Ecto neural progenitor cell (in vitro differentiated cells): Measurements from ENCODE around the gene TBCC.
A peak's percentile ranks its signal among the peaks of the same experiment; 100 is the strongest.

ENCODE experiments used
- DNase-seq: peaks from one replicate; pipeline ENCODE4 v3.0.0-alpha.2; 2018; ENCODE audit warnings: low spot score

The TBCC gene

DNA sequence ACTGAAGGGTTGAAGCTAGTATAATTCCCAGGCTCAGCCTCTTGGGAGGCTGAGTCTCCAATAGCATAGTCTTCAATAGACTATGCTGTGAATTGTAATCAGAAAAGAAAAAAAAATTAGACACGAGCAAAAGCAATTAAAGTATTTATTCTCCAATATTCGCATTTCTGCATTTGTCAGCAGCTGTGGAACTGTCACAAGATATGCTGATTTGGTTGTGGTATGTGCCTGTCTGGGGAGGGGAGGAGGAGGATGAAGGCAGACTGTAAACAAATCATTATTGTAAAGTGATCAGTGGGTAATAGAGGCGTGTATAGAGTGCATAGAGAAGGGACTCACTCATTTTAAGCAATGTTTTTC is 25.8 kb upstream of the TBCC start:
- DNase-seq: no peak

DNA sequence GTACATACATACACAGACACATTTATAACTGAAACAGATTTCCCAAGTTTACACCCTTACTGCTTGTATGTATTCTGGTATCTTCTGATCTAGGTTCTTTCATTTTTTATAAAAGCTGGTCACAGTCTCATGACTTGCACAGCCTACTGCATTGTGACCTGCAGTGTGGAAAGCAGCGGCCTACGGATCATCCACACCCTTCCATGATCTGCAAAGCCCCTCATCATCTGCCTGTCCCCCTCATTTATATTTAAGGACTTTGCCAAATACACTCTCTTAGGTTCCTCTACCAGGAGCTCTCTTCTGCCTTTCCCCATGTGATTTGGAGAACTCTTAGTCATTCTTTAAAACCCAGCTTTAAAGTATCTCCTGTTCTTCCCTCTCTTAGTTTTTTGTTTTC is 23.9 kb upstream of the TBCC start:
- no peak for DNase-seq

GRCh38 chr6:42769051-42769450 is 23.1 kb upstream of the TBCC start:
- no peak for DNase-seq

GRCh38 chr6:42766163-42766670 is 20.3 kb upstream of the TBCC start:
- no peak for DNase-seq

DNA sequence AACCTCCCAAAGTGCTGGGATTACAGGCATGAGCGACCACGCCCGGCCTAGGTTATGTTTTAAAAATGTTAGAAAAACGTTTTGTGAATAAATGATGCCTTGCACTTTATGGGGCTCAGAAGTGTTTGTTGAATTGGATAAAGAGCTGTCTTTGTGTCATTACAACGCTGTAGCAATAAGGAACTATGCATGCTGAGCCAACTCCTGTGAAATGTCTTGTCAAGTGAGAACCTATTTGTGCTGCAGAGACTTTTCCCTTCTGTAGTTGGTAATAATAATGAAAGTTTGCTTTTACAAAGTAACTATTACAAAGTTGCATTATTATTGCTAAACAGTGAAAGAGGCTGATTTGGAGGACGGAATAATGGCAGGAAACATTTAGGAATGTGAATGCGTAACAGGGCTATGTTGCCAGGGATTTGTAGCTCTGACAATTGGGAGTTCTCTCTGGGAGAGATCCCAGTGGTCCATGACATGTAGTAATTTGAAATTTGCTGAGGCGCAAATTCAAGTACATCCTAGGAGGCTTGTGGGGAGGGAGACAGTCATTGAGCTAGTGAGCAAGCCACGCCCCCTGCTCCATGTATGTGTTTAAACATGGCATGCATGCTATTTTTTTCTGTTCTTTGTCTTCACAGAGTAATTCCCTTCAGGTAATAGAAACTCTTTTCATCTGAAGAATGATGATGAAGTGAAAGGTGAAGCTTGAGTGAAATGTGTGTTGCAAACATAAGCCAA is 19.2 kb upstream of the TBCC start:
- no peak for DNase-seq

- DNase-seq: no peak
Observed at GRCh38 chr6:42762950-42763349, 17.0 kb upstream of the TBCC start.

GRCh38 chr6:42762426-42762859 is 16.5 kb upstream of the TBCC start:
- no peak for DNase-seq

- no peak for DNase-seq
Observed at GRCh38 chr6:42761287-42762067, 15.6 kb upstream of the TBCC start.

DNA sequence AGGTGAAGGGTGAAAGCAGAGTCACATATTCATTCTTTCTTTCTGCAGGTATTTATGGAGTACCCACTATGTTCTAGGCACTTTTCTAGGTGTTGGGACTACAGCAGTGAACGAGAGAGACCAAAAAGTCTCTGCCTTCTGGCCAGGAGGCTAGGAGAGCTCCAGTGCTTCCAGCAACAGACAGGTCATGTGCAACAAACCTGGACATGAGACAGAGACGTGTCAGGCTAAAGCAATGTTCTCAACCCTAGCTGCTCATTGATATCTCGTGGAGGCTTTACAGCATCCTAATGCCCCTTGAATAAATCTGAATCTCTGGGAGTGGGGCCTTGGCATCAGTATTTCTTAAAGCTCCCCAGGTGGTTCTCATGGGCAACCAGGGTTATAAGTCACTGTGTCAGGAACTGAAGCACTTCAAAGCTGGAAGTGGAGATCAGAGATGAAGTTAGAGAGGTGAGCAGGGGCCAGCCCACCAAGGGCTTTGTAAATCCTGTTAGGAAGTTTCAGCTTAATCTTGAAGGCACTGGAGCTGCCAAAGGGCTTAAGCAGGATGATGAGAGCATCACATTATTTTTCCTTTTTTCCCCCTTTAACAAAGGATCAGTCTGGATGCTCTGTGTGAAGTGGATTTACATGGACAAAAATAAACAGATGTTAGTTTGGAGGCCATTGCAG is 13.0 kb upstream of the TBCC start:
- no peak for DNase-seq

- DNase-seq: no peak
Observed at GRCh38 chr6:42756722-42757121, 10.8 kb upstream of the TBCC start.

DNA sequence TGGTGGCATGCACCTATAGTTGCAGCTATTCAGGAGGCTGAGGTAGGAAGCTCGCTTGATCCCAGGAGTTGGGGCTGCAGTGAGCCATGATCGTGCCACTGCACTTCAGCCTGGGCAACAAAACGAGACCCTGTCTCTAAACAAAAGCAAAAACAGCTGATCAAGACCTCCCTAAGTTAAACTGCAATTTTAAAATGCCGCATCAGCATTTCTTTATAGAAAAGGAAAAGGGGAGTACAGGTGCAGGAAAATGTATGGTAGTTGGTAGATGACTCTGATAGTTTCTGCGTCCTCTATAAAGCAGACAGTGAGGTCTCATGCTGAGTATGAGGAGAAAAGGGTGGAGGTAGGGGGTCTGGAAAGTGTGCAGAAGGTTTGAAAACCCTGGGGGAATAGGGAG is 8.9 kb upstream of the TBCC start:
- DNase-seq: no peak

DNA sequence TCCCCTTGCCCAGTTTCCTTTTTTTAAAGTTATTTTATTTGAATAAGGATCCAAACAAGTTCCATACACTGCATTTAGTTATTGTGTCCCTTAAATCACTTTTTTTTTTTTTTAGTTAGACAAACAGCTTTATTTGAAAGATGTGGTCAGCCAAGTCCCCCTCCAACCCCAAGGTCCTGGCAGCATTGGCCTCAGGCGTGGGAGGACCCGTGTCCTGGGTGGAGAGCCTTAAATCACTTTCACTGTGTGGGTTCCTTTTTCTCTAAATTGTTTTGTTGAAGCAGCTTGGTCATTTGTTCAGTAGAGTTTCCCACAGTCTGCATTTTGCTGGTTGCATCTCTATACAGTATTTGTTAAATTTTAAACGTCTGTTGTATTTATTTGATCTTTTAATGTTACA is 5.2 kb upstream of the TBCC start:
- DNase-seq: no peak

DNA sequence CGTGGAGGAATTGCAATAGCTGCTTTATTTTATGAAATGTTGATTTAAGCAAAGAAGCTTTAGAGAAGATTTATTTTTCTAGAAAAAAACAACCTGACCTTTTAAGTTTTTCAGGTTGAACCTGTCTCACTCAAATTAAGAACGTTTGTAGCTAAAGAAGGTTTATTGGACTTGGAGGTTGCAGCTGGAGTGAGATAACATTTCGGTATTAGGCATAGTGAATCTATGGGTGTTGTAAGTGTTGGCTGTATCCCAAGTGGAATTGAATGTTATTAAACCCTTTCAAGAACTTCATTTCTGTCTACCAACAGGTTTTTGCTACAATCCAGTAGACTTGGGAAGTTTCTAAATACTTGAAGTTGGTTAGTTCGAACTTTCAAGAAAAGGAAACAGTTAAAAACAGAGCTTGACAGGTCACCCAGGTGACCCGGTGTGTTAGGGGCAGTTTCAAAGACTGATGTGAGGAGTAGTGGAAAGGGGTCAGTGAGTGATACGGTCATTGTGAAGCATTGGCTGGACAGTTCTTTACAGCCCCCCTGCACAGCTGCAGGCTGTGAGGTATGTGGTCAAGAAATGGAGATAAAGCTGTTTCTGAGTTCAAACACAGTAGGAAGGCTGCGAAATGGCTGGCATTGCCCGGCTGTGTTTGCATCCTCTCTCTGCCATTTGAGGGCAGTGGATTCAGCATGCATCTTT is 2.4 kb upstream of the TBCC start:
- no peak for DNase-seq

DNA sequence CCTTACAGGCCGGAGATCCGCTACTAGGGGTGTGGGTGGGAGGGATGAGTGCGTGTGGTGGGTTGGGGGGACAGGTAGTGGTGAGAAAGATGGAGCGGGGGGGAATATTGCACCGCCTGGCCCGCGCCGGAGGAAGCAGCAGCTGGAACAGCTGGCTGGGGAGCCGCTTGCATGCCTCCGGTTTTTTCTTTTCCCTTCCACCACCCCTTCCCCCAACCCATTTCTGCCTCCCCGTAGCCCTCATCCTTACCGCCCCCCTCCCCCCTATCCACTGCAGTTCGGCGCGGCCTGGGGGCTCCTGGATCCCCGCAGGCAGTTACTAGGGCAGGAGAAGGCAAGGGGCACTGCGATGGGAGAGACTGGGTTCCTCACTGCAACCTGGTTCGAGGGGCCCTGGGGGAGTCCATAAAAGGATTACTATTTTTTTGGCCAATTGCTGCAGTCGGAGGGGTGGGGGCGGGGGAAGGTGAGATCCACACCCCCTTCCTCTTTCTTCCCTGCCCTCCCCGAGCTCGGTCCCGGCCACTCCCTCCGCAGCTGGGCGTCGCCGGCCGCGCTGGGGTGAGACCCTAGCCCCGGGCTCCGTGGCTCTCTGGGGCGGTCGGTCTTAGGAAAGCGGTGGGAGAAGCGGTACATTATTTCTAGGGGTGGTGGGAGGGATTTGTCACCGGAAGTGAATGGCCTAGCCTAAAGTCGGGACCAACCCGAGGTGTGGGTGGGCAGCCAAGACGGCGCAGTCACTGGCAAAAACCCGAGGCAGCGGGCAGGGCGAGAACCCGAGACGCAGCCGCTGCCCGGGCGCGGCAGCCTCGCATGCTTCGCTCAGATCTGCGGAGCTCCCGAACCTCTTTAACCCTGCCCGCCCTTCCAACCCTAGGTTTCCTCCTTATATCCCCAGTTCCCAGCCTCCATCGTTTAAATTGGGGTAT is 824 bp upstream of the TBCC start:
- peak; percentile 90 for DNase-seq

GRCh38 chr6:42745083-42745639 is 742 bp downstream of the TBCC start:
- peak; percentile 64 for DNase-seq

- no peak for DNase-seq
Observed at GRCh38 chr6:42744351-42744893, 1.5 kb downstream of the TBCC start.

GRCh38 chr6:42742116-42742894 is 3.6 kb downstream of the TBCC start:
- no peak for DNase-seq

GRCh38 chr6:42740725-42741124 is 5.2 kb downstream of the TBCC start:
- no peak for DNase-seq

DNA sequence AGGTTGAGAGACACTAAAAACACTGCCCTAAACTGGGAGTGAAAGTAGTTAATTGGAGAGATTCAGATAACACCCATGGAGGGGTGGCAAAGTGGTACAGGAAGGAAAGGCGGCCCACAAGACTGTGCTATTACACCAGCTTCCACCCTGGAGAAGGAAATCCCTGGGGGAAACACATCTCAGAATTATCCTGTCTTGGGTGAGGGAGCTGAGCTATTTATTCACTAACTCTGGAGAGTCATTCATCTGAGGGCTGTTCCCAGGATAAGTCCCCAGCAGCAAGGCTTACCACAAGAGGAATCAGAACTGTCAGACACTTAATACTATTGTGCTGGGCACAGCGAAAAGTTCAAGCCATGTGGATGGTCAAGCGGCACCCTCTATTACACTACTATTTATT is 9.9 kb downstream of the TBCC start:
- DNase-seq: no peak
